Gastroesophageal sphincter (tissue), 3 donors: ENCODE measurements around the gene ANO4.

Experiments used
- CTCF ChIP-seq, 4 experiments: fragments of 200-600 bp in 2 of 4; fragments of 450-650 bp in 2 of 4; sonication (generic) in 1 of 4; IDR thresholded peaks; one replicate each; pipeline ENCODE4 v1.5.1; 2017 to 2019; ENCODE audit warnings: antibody characterized with exemption in 4 of 4, mild to moderate bottlenecking in 2 of 4, moderate library complexity in 2 of 4
- EP300 ChIP-seq: sonication (generic); formaldehyde crosslinking; IDR thresholded peaks from one replicate; pipeline ENCODE4 v1.6.1; 2017; ENCODE audit warnings: antibody characterized with exemption, mild to moderate bottlenecking
- POLR2A ChIP-seq, 2 donors: fragments of 450-650 bp; IDR thresholded peaks; one replicate each; pipeline ENCODE4 v1.6.1; 2017; ENCODE audit warnings: antibody characterized with exemption in 2 of 2, mild to moderate bottlenecking in 2 of 2, moderate library complexity in 1 of 2

DNA sequence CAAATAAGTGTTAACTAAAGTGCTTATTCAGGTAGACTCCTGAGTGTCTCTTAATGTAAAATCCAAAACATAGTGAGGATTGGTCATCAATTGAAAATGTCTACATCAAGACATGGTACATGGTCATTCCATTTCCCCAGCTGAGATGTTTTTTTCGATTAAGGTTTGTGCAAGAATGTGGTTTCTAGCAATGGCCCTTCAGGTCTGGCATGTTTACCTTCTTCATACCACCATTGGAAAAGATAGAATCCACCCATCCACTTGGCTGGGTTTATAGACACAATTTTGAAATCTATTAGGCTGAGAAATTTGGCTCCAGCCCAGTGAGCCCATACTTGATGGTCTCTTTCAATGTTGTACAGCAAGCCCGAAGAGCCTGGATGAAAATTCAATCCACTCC, 145.9 kb downstream of the ANO4 start:
- TF ChIP-seq CTCF (IDR thresholded peaks at IDR 0.05), result no peak
- TF ChIP-seq EP300, result no peak
- TF ChIP-seq POLR2A (IDR thresholded peaks at IDR 0.05), result no peak
